Esophagus muscularis mucosa (tissue), 4 donors: ENCODE data around the gene KLHDC4. TPM values are rescaled to one million over a fixed set of nuclear protein-coding genes. Genes with fewer than 3 reads are reported as not detected.
"Not testable (repeated sequence)": the region's sequence is repeated elsewhere in the genome, so short reads cannot be mapped to it uniquely, and the experiment has no call there.

ENCODE experiments used
- DNase-seq: peaks from one replicate; pipeline ENCODE4 v3.0.0-alpha.2; 2017; ENCODE audit errors: extremely low spot score
- H3K27ac ChIP-seq, 4 donors: fragments of 200-600 bp; sonication (generic); replicated peaks in 1 of 4; 1 replicate in 3 of 4; 2 replicates in 1 of 4; pipeline ENCODE4 v1.5.1; 2016 to 2019; ENCODE audit warnings: mild to moderate bottlenecking in 1 of 4
- H3K27me3 ChIP-seq, 4 donors: fragments of 200-600 bp; sonication (generic); one replicate each; pipeline versions ENCODE4 v1.5.1 to v1.6.0; 2016 to 2019
- H3K36me3 ChIP-seq, 4 donors: fragments of 200-600 bp; sonication (generic); one replicate each; pipeline ENCODE4 v1.5.1; 2016 to 2019
- H3K4me1 ChIP-seq, 4 donors: fragments of 200-600 bp; sonication (generic); one replicate each; pipeline ENCODE4 v1.5.1; 2016 to 2019
- H3K4me3 ChIP-seq, 4 donors: fragments of 200-600 bp; sonication (generic); 1 replicate in 2 of 4; 2 replicates in 2 of 4; pipeline ENCODE4 v1.5.1; 2016 to 2019; ENCODE audit warnings: mild to moderate bottlenecking in 4 of 4, moderate library complexity in 1 of 4
- H3K9me3 ChIP-seq, 4 donors: fragments of 200-600 bp; sonication (generic); 1 replicate in 3 of 4; 2 replicates in 1 of 4; pipeline ENCODE4 v1.5.1; 2016 to 2019
- EP300 ChIP-seq: sonication (generic); formaldehyde crosslinking; IDR thresholded peaks from one replicate; pipeline ENCODE4 v1.6.1; 2017; ENCODE audit warnings: antibody characterized with exemption
- POLR2A ChIP-seq: fragments of 450-650 bp; IDR thresholded peaks from one replicate; pipeline ENCODE4 v1.6.1; 2017; ENCODE audit warnings: antibody characterized with exemption, moderate library complexity, mild to moderate bottlenecking, low read depth
- POLR2AphosphoS5 ChIP-seq, 2 donors: sonication (generic); formaldehyde crosslinking; IDR thresholded peaks; one replicate each; pipeline ENCODE4 v1.6.1; 2017; ENCODE audit warnings: antibody characterized with exemption in 2 of 2
- WGBS: methylation state at CpG from one replicate; pipeline ENCODE4 v1.1.5; 2018; 5-methylcytosine and 5-hydroxymethylcytosine counted together
- intact Hi-C: fragments of 100-400 bp; cut with DNase I; formaldehyde crosslinking; loops from one replicate; pipeline ENCODE4 v1.15.1; 2023
- total RNA-seq, 4 donors: library from RNA; depleted of rRNA; stranded (reverse); fragments of >200 nt; gene quantifications; one replicate each; pipeline versions ENCODE4 v1.1.0 to v1.2.1, GENCODE V29; 2016
- TF ChIP-seq, protein P1 (sequence below), 3 experiments: fragments of 200-600 bp in 2 of 3; fragments of 450-650 bp in 1 of 3; sonication (generic) in 2 of 3; IDR thresholded peaks; one replicate each; pipeline ENCODE4 v1.5.1; 2017 to 2019; ENCODE audit warnings: antibody characterized with exemption in 3 of 3, mild to moderate bottlenecking in 2 of 3, moderate library complexity in 1 of 3

The KLHDC4 gene
- total RNA-seq, 4 donors from 2014 or later = 22.2 to 41.5 (median 31.4) TPM

DNA sequence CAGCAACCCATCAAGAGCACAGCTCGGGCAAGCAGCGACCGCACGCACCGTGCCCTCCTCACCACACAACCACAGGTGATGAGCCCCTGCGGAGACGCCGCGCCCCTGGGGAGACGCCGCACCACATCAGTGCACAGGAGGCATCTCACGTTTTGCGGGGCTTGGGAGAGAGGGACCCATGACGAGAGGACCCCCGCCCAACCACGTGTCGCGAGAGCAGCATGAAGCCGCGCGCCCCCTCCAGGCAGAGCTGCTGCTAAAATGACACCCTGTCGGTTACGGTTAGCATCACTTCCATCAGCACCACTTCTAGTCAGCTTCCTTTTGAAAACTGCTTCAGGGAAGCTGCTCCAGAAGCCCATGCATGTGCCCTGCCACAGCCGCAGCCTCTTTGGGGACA lies 45.3 kb downstream of the KLHDC4 start:
- H3K36me3 ChIP-seq = peaks cover 3 to 63% (median 27%) of the 10 kb centered on the region in 4 donors
- H3K27ac ChIP-seq = no peak overlapping the region
- H3K9me3 ChIP-seq = no peaks in the 10 kb centered on the region
- DNase-seq = no peak
- WGBS = 94% methylated on average over 20 of the region's 24 CpGs
- H3K4me1 ChIP-seq = peaks cover 0 to 12% (median 7%) of the 10 kb centered on the region in 4 donors
- TF ChIP-seq EP300 (no peak), POLR2AphosphoS5 (IDR thresholded peaks at IDR 0.05) (no peak), POLR2A (no peak)
- TF ChIP-seq, protein P1, sequence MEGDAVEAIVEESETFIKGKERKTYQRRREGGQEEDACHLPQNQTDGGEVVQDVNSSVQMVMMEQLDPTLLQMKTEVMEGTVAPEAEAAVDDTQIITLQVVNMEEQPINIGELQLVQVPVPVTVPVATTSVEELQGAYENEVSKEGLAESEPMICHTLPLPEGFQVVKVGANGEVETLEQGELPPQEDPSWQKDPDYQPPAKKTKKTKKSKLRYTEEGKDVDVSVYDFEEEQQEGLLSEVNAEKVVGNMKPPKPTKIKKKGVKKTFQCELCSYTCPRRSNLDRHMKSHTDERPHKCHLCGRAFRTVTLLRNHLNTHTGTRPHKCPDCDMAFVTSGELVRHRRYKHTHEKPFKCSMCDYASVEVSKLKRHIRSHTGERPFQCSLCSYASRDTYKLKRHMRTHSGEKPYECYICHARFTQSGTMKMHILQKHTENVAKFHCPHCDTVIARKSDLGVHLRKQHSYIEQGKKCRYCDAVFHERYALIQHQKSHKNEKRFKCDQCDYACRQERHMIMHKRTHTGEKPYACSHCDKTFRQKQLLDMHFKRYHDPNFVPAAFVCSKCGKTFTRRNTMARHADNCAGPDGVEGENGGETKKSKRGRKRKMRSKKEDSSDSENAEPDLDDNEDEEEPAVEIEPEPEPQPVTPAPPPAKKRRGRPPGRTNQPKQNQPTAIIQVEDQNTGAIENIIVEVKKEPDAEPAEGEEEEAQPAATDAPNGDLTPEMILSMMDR (IDR thresholded peaks at IDR 0.05) = no peak
- no peaks in the 10 kb centered on the region for H3K27me3 ChIP-seq
- intact Hi-C loops = no loop called here
- no peak overlapping the region for H3K4me3 ChIP-seq

DNA sequence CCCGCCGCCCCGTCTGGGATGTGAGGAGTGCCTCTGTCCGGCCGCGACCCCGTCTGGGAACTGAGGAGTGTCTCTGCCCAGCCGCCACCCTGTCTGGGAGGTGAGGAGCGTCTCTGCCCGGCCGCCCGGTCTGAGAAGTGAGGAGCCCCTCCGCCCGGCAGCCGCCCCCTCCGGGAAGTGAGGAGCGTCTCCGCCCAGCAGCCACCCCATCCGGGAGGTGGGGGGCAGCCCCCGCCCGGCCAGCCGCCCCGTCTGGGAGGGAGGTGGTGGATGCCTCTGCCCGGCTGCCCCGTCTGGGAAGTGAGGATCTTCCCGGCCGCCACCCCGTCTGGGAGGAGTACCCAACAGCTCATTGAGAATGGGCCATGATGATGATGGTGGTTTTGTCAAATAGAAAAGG lies 47.0 kb downstream of the KLHDC4 start:
- DNase-seq, H3K27me3 ChIP-seq, intact Hi-C loops, H3K4me3 ChIP-seq, H3K27ac ChIP-seq, H3K9me3 ChIP-seq: not testable (repeated sequence)
- Histone ChIP-seq H3K4me1 (peaks cover 0 to 12% (median 7%) of the 10 kb centered on the region in 4 donors), H3K36me3 (peaks cover 11 to 66% (median 42%) of the 10 kb centered on the region in 4 donors)
- WGBS = 95% methylated on average over 28 of the region's 28 CpGs

DNA sequence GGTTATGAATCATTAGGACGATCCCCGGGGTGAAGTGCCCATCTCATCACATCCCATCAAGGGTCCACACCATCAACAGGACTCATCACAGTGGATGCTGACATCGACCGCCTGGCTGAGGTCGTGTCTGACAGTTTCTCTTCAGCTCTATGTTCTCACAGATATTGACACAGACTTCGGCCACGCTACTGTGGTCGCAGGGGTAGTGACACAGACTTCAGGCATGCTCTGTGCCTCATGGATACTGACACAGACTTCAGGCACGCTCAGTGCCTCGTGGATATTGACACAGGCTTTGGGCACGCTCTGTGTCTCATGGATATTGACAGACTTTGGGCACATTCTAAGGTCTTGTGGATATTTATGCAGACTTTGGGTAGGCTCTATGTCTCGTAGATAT lies 50.1 kb downstream of the KLHDC4 start:
- H3K9me3 ChIP-seq = no peaks in the 10 kb centered on the region
- TF ChIP-seq POLR2AphosphoS5 (IDR thresholded peaks at IDR 0.05) (no peak), EP300 (no peak), POLR2A (no peak)
- TF ChIP-seq, protein P1 (IDR thresholded peaks at IDR 0.05) = no peak
- no peak for DNase-seq
- no peaks in the 10 kb centered on the region for H3K27me3 ChIP-seq
- WGBS = 94% methylated on average over 10 of the region's 12 CpGs
- no peak overlapping the region for H3K27ac ChIP-seq
- intact Hi-C loops = no loop called here
- peaks cover 23 to 76% (median 49%) of the 10 kb centered on the region in 4 donors for H3K36me3 ChIP-seq
- no peak overlapping the region for H3K4me3 ChIP-seq
- no peaks in the 10 kb centered on the region for H3K4me1 ChIP-seq

- WGBS = 98% methylated on average over 16 of the region's 16 CpGs
- H3K9me3 ChIP-seq = no peaks in the 10 kb centered on the region
- no peaks in the 10 kb centered on the region for H3K4me1 ChIP-seq
- TF ChIP-seq POLR2AphosphoS5 (IDR thresholded peaks at IDR 0.05) (no peak), POLR2A (no peak), EP300 (no peak)
- TF ChIP-seq, protein P1 (IDR thresholded peaks at IDR 0.05) = no peak
- no peak overlapping the region for H3K4me3 ChIP-seq
- intact Hi-C loops = no loop called here
- no peak for DNase-seq
- no peak overlapping the region for H3K27ac ChIP-seq
- no peaks in the 10 kb centered on the region for H3K27me3 ChIP-seq
- H3K36me3 ChIP-seq = peaks cover 27 to 76% (median 53%) of the 10 kb centered on the region in 4 donors
Observed at GRCh38 chr16:87715231-87715630, 50.6 kb downstream of the KLHDC4 start.

DNA sequence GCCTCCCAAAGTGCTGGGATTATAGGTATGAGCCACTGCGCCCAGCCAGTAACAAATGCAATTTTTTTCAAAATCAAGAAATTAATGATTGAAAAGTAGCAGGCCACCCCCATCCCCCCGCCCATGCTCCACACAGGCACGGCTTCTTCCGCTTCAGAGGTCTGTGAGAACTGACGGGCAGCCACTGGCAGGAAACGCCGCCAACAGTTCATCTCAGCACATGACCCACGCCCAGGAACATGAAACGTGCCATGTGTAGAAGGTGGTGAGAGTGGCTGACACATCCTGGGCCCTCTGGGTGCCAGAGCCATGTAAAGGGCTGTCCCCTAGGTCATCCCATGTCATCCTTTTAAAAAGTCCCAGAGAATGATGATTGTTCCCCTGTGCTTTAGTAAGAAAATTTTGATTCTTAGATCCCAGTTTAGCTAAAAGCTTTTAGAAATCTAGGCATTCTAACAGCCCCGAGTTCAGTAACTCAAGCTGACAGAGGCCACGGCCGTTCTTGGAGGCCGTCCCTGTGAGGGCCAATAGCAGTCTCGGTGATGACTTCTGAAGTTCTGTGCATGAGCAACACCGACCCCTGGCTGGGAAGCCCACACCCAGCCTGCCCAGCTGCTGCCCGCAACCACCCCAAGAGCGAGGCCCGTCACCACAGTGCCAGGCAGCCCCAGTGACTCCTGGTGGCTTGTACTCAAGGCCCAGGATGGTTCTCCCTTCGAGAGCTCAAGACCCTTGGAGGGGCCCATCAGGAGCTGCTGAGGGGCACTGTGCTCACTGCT lies 52.1 kb downstream of the KLHDC4 start:
- intact Hi-C loops = no loop called here
- 95% methylated on average over 12 of the region's 19 CpGs for WGBS
- H3K36me3 ChIP-seq = peaks cover 41 to 86% (median 63%) of the 10 kb centered on the region in 4 donors
- no peak for TF ChIP-seq POLR2AphosphoS5 (IDR thresholded peaks at IDR 0.05)
- no peak for TF ChIP-seq EP300
- TF ChIP-seq, protein P1 (IDR thresholded peaks at IDR 0.05) = no peak
- TF ChIP-seq POLR2A = no peak
- DNase-seq = no peak
- no peak overlapping the region for H3K27ac ChIP-seq
- no peaks in the 10 kb centered on the region for H3K4me1 ChIP-seq
- no peaks in the 10 kb centered on the region for H3K9me3 ChIP-seq
- no peak overlapping the region for H3K4me3 ChIP-seq
- no peaks in the 10 kb centered on the region for H3K27me3 ChIP-seq
